Liver (tissue), 9 donors: Measurements from ENCODE around the gene NOA1. TPM values are rescaled to one million over a fixed set of nuclear protein-coding genes. Genes with fewer than 3 reads are reported as not detected.

Experiments used
- DNase-seq: peaks from one replicate; pipeline ENCODE4 v3.0.0-alpha.2; 2017; ENCODE audit warnings: low spot score
- H3K27ac ChIP-seq, 2 donors: one replicate each; pipeline ENCODE4 v1.7.0; 2013; ENCODE audit warnings: inconsistent platforms in 2 of 2, low read length in 2 of 2, control low read depth in 1 of 2, low read depth in 1 of 2, mild to moderate bottlenecking in 1 of 2
- H3K27me3 ChIP-seq, 4 donors: one replicate each; pipeline versions ENCODE4 v1.6.1 to v1.7.0; 2013; ENCODE audit warnings: low read length in 3 of 4, inconsistent platforms in 1 of 4, mild to moderate bottlenecking in 1 of 4, moderate library complexity in 1 of 4; ENCODE audit not compliant: control insufficient read depth in 4 of 4, insufficient read depth in 4 of 4
- H3K36me3 ChIP-seq, 4 donors: one replicate each; pipeline versions ENCODE4 v1.6.1 to v1.7.0; 2013; ENCODE audit warnings: low read length in 3 of 4, mild to moderate bottlenecking in 3 of 4, low read depth in 1 of 4, moderate library complexity in 1 of 4; ENCODE audit not compliant: control insufficient read depth in 4 of 4, insufficient read depth in 3 of 4
- H3K4me1 ChIP-seq, 4 donors: one replicate each; pipeline versions ENCODE4 v1.6.1 to v1.7.0; 2013; ENCODE audit warnings: low read length in 3 of 4, mild to moderate bottlenecking in 3 of 4, moderate library complexity in 1 of 4; ENCODE audit not compliant: control insufficient read depth in 4 of 4, insufficient read depth in 4 of 4
- H3K4me3 ChIP-seq, 3 donors: one replicate each; pipeline versions ENCODE4 v1.6.1 to v1.7.0; 2013; ENCODE audit warnings: low read length in 3 of 3, control low read depth in 1 of 3, low read depth in 1 of 3, mild to moderate bottlenecking in 1 of 3
- H3K9ac ChIP-seq, 2 donors: one replicate each; pipeline ENCODE4 v1.7.0; 2013; ENCODE audit warnings: low read length in 2 of 2, mild to moderate bottlenecking in 2 of 2, moderate library complexity in 2 of 2, control low read depth in 1 of 2, low read depth in 1 of 2
- H3K9me3 ChIP-seq, 4 donors: one replicate each; pipeline versions ENCODE4 v1.6.1 to v1.7.0; 2013; ENCODE audit warnings: low read length in 3 of 4; ENCODE audit not compliant: control insufficient read depth in 4 of 4
- EGR1 ChIP-seq, 2 donors: IDR thresholded peaks; 2 replicates each; pipeline ENCODE4 v1.6.1; 2016 to 2018; ENCODE audit warnings: antibody characterized with exemption in 2 of 2, low read depth in 2 of 2
- FOXA1 ChIP-seq: IDR thresholded peaks from 2 replicates; pipeline ENCODE4 v1.6.1; 2016; ENCODE audit warnings: antibody characterized with exemption
- FOXA2 ChIP-seq: IDR thresholded peaks from 2 replicates; pipeline ENCODE4 v1.6.1; 2016; ENCODE audit warnings: antibody characterized with exemption
- GABPA ChIP-seq, 2 donors: IDR thresholded peaks in 1 of 2; conservative IDR thresholded peaks in 1 of 2; 2 replicates each; pipeline ENCODE4 v1.6.1; 2016; ENCODE audit warnings: antibody characterized with exemption in 2 of 2, mild to moderate bottlenecking in 1 of 2, moderate library complexity in 1 of 2
- HNF4A ChIP-seq, 2 donors: conservative IDR thresholded peaks; 2 replicates each; pipeline ENCODE4 v1.6.1; 2016; ENCODE audit warnings: antibody characterized with exemption in 2 of 2, mild to moderate bottlenecking in 2 of 2
- HNF4G ChIP-seq: IDR thresholded peaks from 2 replicates; pipeline ENCODE4 v1.6.1; 2016; ENCODE audit warnings: antibody characterized with exemption
- JUND ChIP-seq, 2 donors: IDR thresholded peaks; 2 replicates each; pipeline ENCODE4 v1.6.1; 2016; ENCODE audit warnings: antibody characterized with exemption in 2 of 2
- NR2F2 ChIP-seq: IDR thresholded peaks from 2 replicates; pipeline ENCODE4 v1.6.1; 2016; ENCODE audit warnings: antibody characterized with exemption
- RAD21 ChIP-seq, 2 donors: IDR thresholded peaks; 2 replicates each; pipeline ENCODE4 v1.6.1; 2016; ENCODE audit warnings: antibody characterized with exemption in 2 of 2, mild to moderate bottlenecking in 2 of 2
- RXRA ChIP-seq, 2 donors: IDR thresholded peaks; 2 replicates each; pipeline ENCODE4 v1.6.1; 2017 to 2018; ENCODE audit warnings: antibody characterized with exemption in 2 of 2, mild to moderate bottlenecking in 1 of 2
- SP1 ChIP-seq: IDR thresholded peaks from 2 replicates; pipeline ENCODE4 v1.6.1; 2018; ENCODE audit warnings: antibody characterized with exemption, mild to moderate bottlenecking
- TAF1 ChIP-seq: conservative IDR thresholded peaks from 2 replicates; pipeline ENCODE4 v1.6.1; 2016; ENCODE audit warnings: antibody characterized with exemption, mild to moderate bottlenecking
- YY1 ChIP-seq: IDR thresholded peaks from 2 replicates; pipeline ENCODE4 v1.6.1; 2016; ENCODE audit warnings: antibody characterized with exemption, mild to moderate bottlenecking
- WGBS: extraction: QIAGEN DNeasy Blood & Tissue Kit; methylation state at CpG from one replicate; pipeline ENCODE4 v1.1.7; 2013; 5-methylcytosine and 5-hydroxymethylcytosine counted together
- polyA plus RNA-seq, 2 donors: library from polyadenylated mRNA; stranded (reverse) in 1 of 2; unstranded in 1 of 2; fragments of 200-250 nt in 1 of 2; fragments of >200 nt in 1 of 2; fragmentation: Nextera tagmentation in 1 of 2; extraction: Ambion mirVana in 1 of 2; gene quantifications; one replicate each; pipeline versions ENCODE4 v1.2.1 to v1.2.3, GENCODE V29; 2013 to 2015
- total RNA-seq, 2 donors: library from RNA; depleted of rRNA; stranded (reverse); fragments of >200 nt; gene quantifications; one replicate each; pipeline ENCODE4 v1.2.3, GENCODE V29; 2014
- TF ChIP-seq, protein P1 (sequence below): IDR thresholded peaks from 2 replicates; pipeline ENCODE4 v1.6.1; 2016; ENCODE audit warnings: antibody characterized with exemption
- TF ChIP-seq, protein P2 (sequence below): IDR thresholded peaks from 2 replicates; pipeline ENCODE4 v1.6.1; 2016; ENCODE audit warnings: antibody characterized with exemption
- TF ChIP-seq, protein P3 (sequence below): IDR thresholded peaks from 2 replicates; pipeline ENCODE4 v1.6.1; 2016; ENCODE audit warnings: antibody characterized with exemption, mild to moderate bottlenecking
- TF ChIP-seq, protein P4 (sequence below): IDR thresholded peaks from 2 replicates; pipeline ENCODE4 v1.6.1; 2016; ENCODE audit warnings: antibody characterized with exemption
- TF ChIP-seq, protein P5 (sequence below): fragments of 150-350 bp; IDR thresholded peaks from 2 replicates; pipeline ENCODE4 v1.5.1; 2017; ENCODE audit warnings: improper control_type of control experiment, low read depth, low read length; ENCODE audit not compliant: missing input control
- donor health status: healthy.
- donor health status: healthy.
- donor health status: healthy.
- donor health status: healthy.
- donor health status: healthy.

NOA1 gene
- total and polyA plus RNA-seq, 4 donors, result 2.3 to 9.2 (median 7.1) TPM

DNA sequence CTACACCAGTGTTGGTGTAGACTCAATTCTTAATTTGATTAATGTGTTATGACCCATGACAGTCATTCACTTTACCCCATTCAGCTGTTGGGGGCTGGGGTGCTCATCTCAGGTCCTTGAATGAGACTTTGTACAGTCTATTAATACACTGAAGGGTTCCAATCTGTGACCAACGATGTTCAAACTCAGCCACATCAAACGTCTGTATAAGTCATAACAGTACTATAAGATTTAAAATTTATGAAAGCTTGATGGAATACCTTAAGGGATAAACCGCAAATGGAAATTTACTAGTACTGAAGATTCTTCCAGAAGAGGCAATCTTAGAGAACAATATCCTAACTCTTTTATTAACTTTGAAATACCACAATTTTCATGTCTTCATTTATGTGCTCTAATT, 36.0 kb downstream of the NOA1 start:
- Histone ChIP-seq H3K27me3 (no peaks in the 10 kb centered on the region), H3K9me3 (no peaks in the 10 kb centered on the region), H3K4me3 (no peak overlapping the region), H3K4me1 (no peaks in the 10 kb centered on the region), H3K9ac (no peak overlapping the region), H3K36me3 (peaks cover 0 to 4% (median 1%) of the 10 kb centered on the region in 4 donors), H3K27ac (no peak overlapping the region)
- TF ChIP-seq RXRA (IDR thresholded peaks at IDR 0.05), result no peak
- TF ChIP-seq TAF1, result no peak
- no peak for TF ChIP-seq HNF4G
- TF ChIP-seq, protein P1, sequence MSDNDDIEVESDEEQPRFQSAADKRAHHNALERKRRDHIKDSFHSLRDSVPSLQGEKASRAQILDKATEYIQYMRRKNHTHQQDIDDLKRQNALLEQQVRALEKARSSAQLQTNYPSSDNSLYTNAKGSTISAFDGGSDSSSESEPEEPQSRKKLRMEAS, result no peak
- no peak for TF ChIP-seq HNF4A (conservative IDR thresholded peaks at IDR 0.05)
- TF ChIP-seq, protein P2, sequence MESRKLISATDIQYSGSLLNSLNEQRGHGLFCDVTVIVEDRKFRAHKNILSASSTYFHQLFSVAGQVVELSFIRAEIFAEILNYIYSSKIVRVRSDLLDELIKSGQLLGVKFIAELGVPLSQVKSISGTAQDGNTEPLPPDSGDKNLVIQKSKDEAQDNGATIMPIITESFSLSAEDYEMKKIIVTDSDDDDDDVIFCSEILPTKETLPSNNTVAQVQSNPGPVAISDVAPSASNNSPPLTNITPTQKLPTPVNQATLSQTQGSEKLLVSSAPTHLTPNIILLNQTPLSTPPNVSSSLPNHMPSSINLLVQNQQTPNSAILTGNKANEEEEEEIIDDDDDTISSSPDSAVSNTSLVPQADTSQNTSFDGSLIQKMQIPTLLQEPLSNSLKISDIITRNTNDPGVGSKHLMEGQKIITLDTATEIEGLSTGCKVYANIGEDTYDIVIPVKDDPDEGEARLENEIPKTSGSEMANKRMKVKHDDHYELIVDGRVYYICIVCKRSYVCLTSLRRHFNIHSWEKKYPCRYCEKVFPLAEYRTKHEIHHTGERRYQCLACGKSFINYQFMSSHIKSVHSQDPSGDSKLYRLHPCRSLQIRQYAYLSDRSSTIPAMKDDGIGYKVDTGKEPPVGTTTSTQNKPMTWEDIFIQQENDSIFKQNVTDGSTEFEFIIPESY, result no peak
- TF ChIP-seq, protein P3, sequence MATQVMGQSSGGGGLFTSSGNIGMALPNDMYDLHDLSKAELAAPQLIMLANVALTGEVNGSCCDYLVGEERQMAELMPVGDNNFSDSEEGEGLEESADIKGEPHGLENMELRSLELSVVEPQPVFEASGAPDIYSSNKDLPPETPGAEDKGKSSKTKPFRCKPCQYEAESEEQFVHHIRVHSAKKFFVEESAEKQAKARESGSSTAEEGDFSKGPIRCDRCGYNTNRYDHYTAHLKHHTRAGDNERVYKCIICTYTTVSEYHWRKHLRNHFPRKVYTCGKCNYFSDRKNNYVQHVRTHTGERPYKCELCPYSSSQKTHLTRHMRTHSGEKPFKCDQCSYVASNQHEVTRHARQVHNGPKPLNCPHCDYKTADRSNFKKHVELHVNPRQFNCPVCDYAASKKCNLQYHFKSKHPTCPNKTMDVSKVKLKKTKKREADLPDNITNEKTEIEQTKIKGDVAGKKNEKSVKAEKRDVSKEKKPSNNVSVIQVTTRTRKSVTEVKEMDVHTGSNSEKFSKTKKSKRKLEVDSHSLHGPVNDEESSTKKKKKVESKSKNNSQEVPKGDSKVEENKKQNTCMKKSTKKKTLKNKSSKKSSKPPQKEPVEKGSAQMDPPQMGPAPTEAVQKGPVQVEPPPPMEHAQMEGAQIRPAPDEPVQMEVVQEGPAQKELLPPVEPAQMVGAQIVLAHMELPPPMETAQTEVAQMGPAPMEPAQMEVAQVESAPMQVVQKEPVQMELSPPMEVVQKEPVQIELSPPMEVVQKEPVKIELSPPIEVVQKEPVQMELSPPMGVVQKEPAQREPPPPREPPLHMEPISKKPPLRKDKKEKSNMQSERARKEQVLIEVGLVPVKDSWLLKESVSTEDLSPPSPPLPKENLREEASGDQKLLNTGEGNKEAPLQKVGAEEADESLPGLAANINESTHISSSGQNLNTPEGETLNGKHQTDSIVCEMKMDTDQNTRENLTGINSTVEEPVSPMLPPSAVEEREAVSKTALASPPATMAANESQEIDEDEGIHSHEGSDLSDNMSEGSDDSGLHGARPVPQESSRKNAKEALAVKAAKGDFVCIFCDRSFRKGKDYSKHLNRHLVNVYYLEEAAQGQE, result no peak
- no peak for TF ChIP-seq GABPA (IDR thresholded peaks at IDR 0.05 in 1 of 2, conservative IDR thresholded peaks at IDR 0.05 in 1 of 2)
- TF ChIP-seq, protein P4, sequence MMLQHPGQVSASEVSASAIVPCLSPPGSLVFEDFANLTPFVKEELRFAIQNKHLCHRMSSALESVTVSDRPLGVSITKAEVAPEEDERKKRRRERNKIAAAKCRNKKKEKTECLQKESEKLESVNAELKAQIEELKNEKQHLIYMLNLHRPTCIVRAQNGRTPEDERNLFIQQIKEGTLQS, result no peak
- no peak for TF ChIP-seq FOXA2
- no peak for TF ChIP-seq RAD21 (IDR thresholded peaks at IDR 0.05)
- TF ChIP-seq YY1, result no peak
- no peak for TF ChIP-seq SP1
- TF ChIP-seq, protein P5, sequence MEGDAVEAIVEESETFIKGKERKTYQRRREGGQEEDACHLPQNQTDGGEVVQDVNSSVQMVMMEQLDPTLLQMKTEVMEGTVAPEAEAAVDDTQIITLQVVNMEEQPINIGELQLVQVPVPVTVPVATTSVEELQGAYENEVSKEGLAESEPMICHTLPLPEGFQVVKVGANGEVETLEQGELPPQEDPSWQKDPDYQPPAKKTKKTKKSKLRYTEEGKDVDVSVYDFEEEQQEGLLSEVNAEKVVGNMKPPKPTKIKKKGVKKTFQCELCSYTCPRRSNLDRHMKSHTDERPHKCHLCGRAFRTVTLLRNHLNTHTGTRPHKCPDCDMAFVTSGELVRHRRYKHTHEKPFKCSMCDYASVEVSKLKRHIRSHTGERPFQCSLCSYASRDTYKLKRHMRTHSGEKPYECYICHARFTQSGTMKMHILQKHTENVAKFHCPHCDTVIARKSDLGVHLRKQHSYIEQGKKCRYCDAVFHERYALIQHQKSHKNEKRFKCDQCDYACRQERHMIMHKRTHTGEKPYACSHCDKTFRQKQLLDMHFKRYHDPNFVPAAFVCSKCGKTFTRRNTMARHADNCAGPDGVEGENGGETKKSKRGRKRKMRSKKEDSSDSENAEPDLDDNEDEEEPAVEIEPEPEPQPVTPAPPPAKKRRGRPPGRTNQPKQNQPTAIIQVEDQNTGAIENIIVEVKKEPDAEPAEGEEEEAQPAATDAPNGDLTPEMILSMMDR, result no peak
- TF ChIP-seq EGR1 (IDR thresholded peaks at IDR 0.05; ENCODE audit: low read depth in 2 of 2), result no peak
- TF ChIP-seq NR2F2, result no peak
- no peak for TF ChIP-seq FOXA1
- 81% methylated on average over 3 of the region's 3 CpGs for WGBS
- DNase-seq, result no peak

DNA sequence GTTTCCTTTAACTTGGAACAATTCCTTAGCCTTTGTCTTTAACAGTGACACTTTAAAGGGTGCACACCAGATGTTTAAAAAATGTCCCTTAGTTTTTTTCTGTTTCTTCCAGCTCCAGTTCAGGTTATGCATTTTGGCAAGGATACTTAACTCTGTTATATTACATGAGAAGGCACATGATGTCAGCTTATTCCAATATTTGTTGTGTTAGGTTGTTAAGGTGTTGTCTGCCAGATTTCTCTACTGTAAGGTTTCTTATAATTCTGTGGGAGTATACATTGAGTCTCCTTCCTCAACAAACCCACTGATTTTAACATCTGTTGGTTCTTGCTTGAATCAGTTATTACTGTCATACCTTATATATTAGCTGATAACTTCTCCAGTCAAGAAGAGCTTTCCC, 36.4 kb downstream of the NOA1 start:
- no peaks in the 10 kb centered on the region for H3K4me1 ChIP-seq
- no peak for DNase-seq
- H3K9me3 ChIP-seq, result no peaks in the 10 kb centered on the region
- H3K27ac ChIP-seq, result no peak overlapping the region
- H3K27me3 ChIP-seq, result no peaks in the 10 kb centered on the region
- no peak for TF ChIP-seq HNF4G
- TF ChIP-seq, protein P3, result no peak
- TF ChIP-seq RAD21 (IDR thresholded peaks at IDR 0.05), result no peak
- TF ChIP-seq, protein P1, result no peak
- TF ChIP-seq JUND (IDR thresholded peaks at IDR 0.05), result no peak
- TF ChIP-seq RXRA (IDR thresholded peaks at IDR 0.05), result no peak
- TF ChIP-seq, protein P2, result no peak
- TF ChIP-seq, protein P4, result no peak
- no peak overlapping the region for H3K9ac ChIP-seq
- H3K36me3 ChIP-seq, result peaks cover 0 to 4% (median 1%) of the 10 kb centered on the region in 4 donors
- no peak overlapping the region for H3K4me3 ChIP-seq
